ENCODE measurements around the gene ATOX1.

- TF ChIP-seq, protein P1, sequence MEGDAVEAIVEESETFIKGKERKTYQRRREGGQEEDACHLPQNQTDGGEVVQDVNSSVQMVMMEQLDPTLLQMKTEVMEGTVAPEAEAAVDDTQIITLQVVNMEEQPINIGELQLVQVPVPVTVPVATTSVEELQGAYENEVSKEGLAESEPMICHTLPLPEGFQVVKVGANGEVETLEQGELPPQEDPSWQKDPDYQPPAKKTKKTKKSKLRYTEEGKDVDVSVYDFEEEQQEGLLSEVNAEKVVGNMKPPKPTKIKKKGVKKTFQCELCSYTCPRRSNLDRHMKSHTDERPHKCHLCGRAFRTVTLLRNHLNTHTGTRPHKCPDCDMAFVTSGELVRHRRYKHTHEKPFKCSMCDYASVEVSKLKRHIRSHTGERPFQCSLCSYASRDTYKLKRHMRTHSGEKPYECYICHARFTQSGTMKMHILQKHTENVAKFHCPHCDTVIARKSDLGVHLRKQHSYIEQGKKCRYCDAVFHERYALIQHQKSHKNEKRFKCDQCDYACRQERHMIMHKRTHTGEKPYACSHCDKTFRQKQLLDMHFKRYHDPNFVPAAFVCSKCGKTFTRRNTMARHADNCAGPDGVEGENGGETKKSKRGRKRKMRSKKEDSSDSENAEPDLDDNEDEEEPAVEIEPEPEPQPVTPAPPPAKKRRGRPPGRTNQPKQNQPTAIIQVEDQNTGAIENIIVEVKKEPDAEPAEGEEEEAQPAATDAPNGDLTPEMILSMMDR (IDR thresholded peaks at IDR 0.05): no peak
- no peak for TF ChIP-seq POLR2A (IDR thresholded peaks at IDR 0.05)
- no peak for TF ChIP-seq POLR2AphosphoS5 (IDR thresholded peaks at IDR 0.05; ENCODE audit: insufficient read depth in 1 of 2, low read depth in 1 of 2)
These were observed 21.9 kb upstream of the ATOX1 start for GRCh38 chr5:151780348-151780747.

Measured in vagina (tissue), 2 donors.